Mesenteric fat pad (tissue), 1 donor: ENCODE measurements around the gene INPP5F. TPM values are rescaled to one million over a fixed set of nuclear protein-coding genes. Genes with fewer than 3 reads are reported as not detected.

Experiments
- DNase-seq: peaks from one replicate; pipeline ENCODE4 v3.0.0-alpha.2; 2020; ENCODE audit warnings: low spot score
- long read RNA-seq: library from polyadenylated mRNA; unstranded; transcript quantifications from one replicate; pipeline ENCODE4 v2.0.0, GENCODE V29; 2020
- total RNA-seq: library from RNA; stranded (reverse); fragmentation: NEBNext Ultra II Directional; extraction: Animal tissue kit (Norgen Biotek cat#: 25700); gene quantifications from one replicate; pipeline ENCODE4 v1.2.1, GENCODE V29; 2021
- donor health status: DM: yes; HTN: yes; CAD: no.

The INPP5F gene, protein sequence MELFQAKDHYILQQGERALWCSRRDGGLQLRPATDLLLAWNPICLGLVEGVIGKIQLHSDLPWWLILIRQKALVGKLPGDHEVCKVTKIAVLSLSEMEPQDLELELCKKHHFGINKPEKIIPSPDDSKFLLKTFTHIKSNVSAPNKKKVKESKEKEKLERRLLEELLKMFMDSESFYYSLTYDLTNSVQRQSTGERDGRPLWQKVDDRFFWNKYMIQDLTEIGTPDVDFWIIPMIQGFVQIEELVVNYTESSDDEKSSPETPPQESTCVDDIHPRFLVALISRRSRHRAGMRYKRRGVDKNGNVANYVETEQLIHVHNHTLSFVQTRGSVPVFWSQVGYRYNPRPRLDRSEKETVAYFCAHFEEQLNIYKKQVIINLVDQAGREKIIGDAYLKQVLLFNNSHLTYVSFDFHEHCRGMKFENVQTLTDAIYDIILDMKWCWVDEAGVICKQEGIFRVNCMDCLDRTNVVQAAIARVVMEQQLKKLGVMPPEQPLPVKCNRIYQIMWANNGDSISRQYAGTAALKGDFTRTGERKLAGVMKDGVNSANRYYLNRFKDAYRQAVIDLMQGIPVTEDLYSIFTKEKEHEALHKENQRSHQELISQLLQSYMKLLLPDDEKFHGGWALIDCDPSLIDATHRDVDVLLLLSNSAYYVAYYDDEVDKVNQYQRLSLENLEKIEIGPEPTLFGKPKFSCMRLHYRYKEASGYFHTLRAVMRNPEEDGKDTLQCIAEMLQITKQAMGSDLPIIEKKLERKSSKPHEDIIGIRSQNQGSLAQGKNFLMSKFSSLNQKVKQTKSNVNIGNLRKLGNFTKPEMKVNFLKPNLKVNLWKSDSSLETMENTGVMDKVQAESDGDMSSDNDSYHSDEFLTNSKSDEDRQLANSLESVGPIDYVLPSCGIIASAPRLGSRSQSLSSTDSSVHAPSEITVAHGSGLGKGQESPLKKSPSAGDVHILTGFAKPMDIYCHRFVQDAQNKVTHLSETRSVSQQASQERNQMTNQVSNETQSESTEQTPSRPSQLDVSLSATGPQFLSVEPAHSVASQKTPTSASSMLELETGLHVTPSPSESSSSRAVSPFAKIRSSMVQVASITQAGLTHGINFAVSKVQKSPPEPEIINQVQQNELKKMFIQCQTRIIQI
- total RNA-seq, result 16.6 TPM
- long read RNA-seq, full-length matches to known transcripts, result 7 of 20 reads
- long read RNA-seq, partial matches to known transcripts, result 5 of 20 reads
- long read RNA-seq, other reads (novel, unspliced or antisense), result 8 of 20 reads

GRCh38 chr10:119725828-119726675 lies at the start of gene INPP5F:
Gene INPP5F (plus strand): TSS chr10:119726050. CDS start chr10:119726263, 213 bp downstream.
- DNase-seq, result peak; percentile 99

DNA sequence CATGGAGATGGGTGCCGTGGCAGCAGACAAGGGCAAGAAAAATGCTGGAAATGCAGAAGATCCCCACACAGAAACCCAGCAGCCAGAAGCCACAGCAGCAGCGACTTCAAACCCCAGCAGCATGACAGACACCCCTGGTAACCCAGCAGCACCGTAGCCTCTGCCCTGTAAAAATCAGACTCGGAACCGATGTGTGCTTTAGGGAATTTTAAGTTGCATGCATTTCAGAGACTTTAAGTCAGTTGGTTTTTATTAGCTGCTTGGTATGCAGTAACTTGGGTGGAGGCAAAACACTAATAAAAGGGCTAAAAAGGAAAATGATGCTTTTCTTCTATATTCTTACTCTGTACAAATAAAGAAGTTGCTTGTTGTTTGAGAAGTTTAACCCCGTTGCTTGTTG lies 48.7 kb upstream of the INPP5F start:
- DNase-seq, result no peak

GRCh38 chr10:119677904-119678755 lies 47.7 kb upstream of the INPP5F start:
- no peak for DNase-seq

GRCh38 chr10:119679480-119679829 lies 46.4 kb upstream of the INPP5F start:
- DNase-seq, result no peak

DNA sequence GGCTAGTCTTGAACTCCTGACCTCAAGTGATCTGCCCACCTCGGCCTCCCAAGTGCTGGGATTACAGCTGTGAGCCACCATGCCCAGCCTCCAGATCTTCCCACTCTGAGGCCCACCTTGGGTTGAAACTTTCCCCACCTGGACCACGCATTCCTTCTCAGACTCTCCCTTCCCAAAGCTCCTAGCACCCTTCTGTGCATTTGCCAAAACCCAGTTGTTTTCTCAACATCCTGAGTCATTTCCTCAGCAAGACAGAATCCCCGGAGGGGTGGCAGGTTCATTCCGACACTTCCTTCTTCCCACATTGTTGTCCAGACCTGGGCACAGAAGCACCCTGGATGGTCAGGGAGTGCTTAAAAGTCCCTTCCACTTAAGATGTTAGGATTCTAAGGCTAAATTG lies 45.8 kb upstream of the INPP5F start:
- DNase-seq, result no peak

DNA sequence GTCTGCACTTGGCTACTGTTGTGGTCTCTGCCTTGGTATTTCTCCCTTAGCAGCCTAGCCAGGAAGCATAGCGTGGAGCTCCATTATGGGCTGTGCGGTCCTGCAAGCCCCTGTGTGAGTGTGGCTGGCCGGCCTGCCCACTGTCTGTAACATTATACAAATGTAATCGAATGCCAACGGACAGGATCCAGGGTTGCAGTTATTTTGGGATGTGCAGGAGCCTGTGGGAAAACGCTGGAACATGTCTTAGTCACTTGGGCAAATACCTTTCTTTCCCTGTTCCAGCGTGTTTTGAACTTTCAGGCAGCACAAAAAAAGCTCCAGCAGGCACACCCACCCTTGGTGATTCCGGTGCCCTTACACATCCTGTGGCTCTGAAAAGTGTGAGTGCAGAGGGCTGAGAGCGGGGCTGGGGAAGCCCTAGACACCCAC lies 45.2 kb upstream of the INPP5F start:
- no peak for DNase-seq

- DNase-seq, result peak; percentile 93
These were observed 39.2 kb upstream of the INPP5F start for GRCh38 chr10:119686465-119687191.

DNA sequence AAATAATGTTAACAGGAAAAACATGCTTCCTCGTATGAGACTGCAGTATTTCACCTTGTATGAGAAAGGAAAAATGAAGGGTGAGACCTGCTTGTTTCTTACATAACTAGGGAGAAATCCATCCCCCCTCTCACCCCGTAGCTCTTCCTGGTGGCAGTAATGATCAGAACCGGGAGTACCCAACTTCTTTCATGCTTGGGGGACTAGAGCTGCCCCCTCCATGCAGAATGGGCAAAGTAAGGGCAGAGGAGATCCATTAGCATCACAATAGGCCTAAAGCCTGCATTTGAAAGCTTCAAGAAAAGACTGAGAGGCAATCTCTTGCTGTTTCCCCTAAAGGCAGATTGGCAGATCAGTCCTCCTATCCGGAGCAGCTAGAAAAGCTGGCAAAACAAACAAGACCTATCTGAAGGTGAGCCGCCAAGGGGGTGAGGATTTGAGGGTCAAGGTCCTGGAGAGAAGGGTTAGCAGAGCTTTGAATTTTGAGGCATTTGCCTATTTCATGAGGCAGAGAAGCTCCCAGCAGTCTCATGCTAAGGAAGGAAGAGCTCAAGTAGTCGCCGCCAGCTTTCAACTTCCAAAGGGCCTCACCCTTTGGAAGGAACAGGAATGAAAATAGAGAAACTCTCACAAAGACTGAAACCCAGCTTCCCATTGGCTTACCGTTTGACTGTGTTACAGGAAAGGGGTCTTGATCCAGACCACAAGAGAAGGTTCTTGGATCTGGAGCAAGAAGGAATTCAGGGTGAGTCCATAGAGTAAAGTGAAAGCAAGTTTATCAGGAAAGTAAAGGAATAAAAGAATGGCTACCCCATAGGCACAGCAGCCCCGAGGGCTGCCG lies 38.4 kb upstream of the INPP5F start:
- no peak for DNase-seq

DNA sequence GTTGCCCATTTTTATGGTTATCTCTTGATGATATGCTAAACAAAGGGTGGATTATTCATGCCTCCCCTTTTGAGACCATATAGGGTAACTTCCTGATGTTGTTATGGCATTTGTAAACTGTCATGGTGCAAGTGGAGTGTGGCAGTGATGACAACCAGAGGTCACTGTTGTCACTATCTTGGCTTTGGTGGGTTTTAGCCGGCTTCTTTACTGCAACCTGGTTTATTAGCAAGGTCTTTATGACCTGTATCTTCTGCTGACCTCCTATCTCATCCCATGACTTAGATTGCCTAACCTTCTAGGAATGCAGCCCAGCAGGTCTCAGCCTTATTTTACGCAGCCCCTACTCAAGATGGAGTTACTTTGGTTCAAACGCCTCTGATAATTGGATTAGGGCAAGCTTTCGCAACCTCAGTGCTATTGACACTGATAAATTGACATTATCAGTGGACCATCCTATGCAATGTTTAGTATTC lies 37.8 kb upstream of the INPP5F start:
- no peak for DNase-seq

DNA sequence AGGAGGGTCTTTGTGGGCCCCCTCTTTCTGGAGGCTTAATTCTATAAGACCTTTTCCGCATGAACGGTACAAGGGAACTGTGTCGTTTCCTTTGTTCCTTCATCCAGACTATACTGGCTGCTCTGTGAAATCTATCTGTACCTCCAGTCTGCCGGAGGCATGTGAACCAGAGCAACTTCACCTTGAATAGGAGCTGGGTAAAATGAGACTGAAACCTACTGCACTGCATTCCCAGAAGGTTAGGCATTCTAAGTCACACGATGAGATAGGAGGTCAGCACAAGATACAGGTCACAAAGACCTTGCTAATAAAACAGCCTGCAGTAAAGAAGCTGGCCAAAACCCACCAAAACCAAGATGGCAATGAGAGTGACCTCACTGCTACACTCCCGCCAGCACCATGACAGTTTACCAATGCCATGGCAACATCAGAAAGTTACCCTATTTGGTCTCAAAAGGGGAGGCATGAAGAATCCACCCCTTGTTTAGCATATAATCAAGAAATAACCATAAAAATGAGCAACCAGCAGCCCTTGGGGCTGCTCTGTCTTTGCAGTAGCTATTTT lies 36.8 kb upstream of the INPP5F start:
- no peak for DNase-seq

DNA sequence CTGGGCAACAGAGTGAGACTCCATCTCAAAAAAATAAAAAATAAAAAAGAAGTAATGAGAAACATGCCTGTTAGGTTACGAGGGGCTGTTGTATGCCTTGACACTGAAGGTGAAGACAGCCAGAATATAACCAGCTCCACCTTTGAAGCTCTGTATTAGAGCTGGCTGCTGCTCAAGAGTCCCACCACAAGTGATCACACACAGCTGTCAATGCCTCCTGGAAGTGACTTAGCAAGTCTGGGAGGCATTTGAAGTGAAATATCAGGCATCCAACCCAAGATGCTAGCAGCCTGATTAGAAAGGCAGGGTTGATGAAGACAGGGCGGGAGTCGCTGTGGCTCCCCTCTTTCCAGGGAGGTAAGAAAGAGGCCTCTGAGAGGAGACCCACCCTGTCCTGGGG lies 34.1 kb upstream of the INPP5F start:
- no peak for DNase-seq

- no peak for DNase-seq
These were observed 32.4 kb upstream of the INPP5F start for GRCh38 chr10:119693262-119693957.

DNA sequence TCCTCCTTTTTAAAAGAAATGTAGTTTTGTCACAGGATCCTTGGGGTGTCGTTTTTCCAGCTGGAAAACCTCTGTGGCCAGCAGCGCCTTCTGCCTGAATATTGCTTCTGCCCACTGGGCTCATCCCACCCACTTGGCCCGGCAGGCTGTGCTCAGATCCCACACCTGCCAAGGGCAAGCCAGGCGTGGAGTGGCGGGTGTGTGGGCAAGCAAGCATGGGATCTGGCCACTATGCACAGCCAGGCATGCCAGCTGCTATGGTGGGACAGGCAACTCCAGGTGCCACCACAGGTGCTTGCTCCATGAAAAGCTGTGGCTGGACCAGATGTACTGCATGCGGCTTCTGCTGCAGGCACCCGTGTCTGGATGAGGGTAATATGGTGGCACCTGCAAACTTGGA lies 31.2 kb upstream of the INPP5F start:
- no peak for DNase-seq

DNA sequence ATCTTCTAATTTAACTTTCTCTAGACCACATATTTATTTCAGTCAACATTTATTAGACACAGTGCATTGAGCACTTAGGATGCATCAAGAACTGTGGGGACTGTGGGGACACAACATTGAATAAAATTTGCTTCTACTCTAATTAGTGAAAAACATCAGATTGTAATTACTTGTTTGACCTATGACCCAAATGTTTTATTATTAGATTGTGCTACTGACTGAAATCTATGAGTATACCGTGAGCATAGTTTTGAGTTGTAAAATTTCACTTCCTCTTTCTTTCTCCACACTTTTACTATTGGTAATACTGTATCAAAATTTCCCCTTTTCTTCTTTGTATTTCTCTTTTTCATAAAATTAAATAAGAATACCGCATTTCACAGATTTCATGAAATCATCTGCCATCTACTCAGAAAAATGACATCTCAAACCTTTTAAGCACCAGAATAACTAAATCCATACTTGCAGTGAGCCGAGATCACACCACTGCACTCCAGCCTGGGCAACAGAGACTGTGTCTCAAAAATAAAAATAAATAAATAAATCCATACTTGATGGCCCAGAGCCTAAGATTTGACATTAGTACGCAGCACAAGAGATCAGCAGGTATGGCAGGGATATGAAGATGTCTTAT lies 25.4 kb upstream of the INPP5F start:
- DNase-seq, result no peak

DNA sequence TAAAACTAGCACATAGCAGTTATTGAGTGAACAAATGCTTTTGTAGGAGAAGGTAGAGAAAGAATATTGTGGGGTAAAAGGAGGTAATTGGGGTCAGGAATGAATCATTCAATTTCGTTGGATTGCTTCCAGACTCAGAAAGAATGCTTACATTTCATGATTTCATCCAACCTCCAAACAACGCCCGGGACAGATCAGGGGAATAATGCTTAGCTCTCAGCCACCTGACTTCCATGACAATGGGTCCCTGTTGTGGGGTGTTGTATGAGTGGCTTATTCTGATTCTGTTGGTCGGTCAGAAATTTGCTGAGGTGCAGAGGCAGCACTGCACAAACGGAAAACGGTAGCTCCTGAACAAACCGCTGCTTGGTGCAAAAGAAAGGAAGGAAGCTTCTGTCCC lies 24.0 kb upstream of the INPP5F start:
- no peak for DNase-seq

DNA sequence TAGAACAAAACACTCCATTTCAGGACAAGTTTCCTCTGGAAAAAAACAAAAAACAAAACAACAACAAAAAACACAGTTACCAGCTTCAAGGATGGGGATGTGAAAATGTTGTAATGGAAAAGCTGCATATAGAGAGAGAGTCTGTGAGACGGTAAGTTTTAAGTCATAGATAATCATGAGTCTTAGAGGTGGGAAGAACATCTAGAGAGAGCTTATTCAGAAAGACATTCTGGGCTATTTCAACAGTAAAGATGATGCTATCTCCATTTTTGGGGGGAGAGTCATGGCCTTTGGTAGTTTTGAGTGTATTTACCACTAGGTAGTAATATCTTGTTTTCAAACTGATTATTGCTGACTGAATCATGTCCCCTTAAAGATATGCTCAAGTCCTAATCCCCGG lies 23.3 kb upstream of the INPP5F start:
- DNase-seq, result no peak
